NCI-H524 (cell line): ENCODE measurements around the gene FARP2.

Source experiments
- DNase-seq, 2 experiments: peaks; one replicate each; lab custom pipeline; 2025; lab: John Stamatoyannopoulos, UW

The FARP2 gene

DNA sequence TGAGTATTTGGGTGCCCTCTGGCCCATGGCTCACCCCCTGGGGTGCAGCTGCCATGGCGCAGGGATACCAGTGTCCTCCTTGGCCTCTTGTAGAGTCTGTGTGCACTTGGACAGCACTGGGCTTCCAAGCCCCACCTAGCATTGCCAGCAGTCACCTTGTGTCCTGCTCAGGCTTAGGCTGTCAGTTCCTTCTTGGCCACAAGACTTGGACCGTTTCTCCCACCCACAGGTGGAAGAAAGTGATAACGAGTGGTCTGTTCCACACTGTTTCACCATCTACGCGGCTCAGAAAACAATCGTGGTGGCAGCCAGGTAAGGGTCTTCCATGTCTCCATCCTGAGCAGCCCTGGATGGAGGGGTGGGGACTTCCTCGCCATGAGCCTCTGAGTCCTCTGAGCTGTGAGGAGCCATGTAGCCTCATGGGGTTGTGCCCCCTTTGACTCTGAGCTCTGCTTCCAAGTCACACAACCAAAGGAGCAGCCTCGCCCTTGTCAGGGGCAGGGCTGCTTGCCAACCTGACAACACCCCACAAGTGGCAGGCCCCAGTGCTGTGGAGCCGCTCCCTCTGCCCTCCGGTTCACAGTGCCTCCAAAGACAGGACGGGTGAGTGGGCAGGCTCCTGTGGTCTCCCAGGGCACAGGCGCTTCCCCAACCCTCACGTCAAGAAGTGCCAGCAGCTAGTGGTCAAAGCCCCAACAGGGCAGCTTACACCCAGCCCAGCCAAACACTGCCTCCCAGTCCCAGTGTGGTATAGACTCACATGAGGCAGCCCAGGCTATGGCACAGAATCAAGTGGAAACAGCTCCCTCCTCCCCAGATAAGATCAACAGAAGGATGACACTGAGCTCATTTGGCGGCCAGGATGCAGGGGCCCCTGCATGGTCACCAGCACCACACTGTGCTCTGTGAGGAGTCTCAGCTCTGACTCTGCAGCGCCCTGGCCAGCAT is 133.9 kb downstream of the FARP2 start:
- no peak for DNase-seq

DNA sequence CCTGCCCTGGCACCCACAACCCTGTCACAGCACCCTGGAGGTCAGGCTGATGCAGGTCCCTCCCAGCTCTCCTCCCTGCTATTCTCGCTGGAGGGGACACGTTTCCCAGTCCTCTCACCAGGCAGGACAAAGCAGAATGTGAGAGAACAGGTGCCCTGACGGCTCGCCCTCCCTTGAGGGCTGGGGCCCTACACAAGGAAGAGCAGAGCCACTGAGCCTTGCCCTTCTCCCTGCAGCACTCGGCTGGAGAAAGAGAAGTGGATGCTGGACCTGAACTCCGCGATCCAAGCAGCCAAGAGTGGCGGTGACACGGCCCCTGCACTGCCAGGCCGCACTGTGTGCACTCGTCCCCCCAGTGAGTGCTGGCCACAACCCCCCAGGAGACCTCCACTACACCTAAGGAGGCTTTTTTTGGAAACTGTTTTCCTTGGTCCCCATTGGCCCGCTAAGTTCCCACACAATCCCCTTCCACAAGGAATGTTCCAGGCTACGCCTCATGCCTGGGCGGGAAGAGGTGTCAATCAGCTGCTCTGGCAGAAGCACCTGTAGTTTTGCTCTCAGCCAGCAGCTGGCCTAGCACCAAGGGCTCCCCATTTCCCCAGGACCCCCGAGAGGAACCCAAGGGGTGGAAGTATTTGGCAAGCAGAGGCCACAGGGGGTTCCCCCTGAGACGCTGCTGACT is 134.9 kb downstream of the FARP2 start:
- no peak for DNase-seq

GRCh38 chr2:241491549-241492173 is 135.6 kb downstream of the FARP2 start:
- DNase-seq = no peak

GRCh38 chr2:241492174-241492565 is 136.1 kb downstream of the FARP2 start:
- DNase-seq = peak in 1 of 2 experiments; percentile 32

DNA sequence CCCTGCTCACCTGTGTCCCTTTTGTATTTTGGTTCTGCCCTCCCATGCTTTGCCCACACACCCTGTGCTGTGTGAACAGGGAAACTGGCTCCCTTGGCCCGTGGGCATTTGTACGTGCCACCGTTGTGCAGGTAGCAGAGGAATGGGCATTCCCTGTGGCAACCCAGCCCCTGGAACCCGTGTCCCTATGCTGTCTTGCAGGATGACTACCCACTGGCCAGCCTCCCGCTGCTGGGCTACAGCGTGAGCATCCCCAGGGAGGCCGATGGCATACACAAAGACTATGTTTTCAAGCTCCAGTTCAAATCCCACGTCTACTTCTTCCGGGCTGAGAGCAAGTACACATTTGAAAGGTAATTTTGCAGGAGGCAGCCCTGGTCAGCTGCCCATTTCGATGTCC is 137.0 kb downstream of the FARP2 start:
- no peak for DNase-seq

DNA sequence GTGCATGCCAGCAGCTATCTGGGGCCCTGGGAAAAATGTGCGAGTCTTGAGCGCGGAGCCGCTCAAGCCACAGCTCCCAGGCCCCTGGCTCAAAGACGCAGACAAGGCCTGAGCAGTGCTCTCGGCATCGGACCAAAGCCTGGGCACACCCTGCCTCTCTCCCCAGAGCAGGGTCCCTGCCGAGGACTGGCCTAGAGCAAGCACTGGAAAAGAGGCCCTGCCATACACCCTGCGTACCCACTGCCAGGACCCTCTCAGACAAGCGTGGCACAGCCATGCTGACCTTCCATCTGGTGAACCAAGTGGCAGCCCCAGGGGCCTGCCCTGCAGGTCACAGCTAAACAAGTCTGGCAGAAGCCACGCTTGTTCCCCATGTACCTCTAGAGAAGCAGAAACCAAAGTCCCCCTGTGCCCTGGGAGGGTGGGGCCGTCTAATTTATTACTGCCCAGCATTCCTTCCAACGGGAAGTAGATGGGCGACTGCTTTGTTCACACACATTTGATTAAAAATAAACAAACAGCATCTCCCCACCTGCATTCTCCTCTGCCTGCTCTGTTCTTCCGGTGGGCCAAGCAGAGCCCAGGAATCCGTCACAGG is 138.3 kb downstream of the FARP2 start:
- DNase-seq = no peak

DNA sequence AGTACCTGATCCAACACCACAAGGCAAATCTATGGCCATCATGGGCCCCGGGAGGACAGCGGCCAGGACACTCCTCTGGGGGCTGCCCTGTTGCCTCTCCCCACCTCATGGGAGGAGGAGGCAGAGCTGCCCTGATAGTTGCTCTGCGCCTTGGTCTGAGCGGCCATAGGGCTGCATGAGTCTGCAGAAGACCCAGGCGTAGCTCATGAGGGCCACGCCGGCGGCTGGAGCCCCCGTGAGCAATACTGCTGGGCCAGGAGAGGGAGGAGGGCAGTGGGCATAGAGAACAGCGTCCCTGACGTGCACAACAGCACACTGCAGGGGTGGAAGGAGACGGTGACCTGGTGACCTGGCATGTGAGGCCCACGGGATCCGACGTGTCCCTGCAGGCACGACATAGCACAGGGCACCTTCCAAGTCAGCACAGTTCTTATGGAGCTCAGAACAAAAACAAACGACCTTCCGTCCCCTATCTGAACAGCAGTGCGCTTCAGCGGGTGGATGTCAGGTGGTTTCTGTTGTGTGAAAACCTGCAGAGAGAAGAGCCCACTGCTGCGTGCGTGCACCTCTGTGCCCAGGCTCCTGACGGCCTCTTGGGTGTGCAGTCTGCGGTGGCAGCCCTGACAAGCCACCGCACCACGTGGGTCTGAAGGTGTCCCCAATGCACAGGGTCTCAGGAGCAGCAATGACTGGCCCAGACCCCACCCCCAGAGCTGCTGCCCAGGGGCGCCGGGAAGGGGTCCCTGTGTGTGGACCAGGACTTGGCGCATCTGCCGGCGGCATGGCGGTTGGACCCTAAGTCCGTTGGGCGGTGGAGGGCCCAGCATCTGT is 139.3 kb downstream of the FARP2 start:
- no peak for DNase-seq

- DNase-seq = no peak
These were observed 140.1 kb downstream of the FARP2 start for GRCh38 chr2:241496003-241496707.

DNA sequence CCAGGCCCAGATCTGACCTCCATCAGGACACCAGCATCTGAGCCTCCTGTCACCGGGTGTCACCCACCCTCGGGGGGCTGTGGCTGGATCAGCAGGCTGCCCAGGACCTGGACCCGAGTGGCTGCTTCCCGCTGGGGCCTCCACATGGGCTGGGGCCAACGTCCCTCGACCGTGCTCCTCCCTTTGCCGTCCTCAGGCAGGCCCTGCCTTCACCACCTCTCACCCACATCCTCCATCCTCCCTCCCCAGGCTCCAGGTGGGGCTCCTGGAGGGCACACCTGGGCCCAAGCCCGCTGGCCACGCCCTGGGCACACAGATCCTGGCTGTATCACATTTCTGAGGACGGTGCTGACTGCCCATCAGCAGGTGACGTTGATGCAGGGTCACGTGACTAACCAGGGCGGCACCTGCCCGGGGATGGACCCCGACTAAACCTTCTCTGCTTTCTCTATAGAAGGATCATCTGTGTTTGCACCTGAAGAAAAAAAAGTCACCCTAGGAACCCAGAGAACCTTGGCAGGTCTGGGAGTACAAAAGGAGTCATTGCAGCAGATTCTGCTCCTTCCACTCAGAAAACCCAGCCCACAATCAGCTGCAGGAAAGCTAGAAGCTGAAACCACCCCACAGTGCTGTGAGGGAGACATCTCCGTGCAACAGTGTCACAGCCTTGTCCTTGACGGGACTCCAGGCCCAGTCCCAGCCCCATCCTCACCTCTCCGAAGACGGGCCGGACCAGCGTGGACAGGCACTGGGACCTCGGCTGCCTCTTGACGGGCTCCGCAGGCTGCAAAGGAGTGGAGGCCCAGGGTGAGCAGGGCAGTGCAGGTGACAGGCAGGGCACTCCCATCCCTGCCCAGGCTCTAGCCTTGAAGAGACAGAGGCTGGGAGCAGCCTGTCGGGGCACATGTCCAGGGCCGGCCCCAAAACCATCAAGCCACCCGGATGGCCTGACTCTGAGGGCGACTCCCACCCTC is 141.1 kb downstream of the FARP2 start:
- no peak for DNase-seq

DNA sequence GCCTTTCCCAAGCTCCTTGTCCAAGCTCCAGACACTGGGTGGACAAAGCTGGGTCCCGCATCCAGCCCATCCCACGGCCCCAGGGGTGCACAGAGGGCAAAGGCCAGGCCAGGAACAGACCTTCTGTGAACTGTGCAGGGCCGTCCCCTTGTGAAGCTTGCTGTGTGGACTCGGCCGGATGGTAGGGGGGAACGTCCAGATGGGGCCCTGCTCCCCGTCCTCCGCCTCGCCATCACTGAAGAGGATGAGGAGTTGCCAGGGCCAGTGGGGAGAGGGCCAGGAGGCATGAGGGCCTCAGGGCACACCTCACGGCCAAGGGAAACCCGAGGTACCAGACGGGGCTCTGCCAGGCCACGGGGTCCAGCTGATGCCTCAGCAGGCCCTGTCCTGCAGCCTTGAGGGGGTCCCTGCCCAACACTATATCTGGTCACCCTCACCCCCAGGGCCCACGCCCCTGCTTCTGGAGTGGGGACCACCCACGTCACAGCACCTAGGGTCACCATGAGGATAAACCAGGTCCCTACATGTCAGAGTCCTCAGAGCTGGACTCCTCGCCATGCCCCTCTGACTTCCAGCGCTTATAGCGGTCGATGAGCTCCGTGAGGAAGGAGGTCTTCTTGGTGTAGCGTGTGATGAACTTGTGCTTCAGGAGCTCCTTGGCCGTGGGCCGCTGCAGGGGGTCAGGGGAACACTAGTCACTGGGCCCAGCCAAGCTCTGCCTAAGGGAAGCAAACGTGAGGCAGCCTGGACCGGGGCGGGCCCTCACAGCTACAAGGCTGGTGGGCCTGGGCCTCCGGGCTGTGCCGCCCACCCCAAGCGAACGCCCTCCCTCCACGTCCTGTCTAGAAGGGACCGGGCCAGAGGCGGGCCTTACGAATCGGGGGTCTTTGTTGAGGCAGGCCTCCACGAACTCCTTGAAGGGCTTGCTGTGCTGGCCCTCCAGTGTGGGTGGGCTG is 142.3 kb downstream of the FARP2 start:
- DNase-seq = no peak

DNA sequence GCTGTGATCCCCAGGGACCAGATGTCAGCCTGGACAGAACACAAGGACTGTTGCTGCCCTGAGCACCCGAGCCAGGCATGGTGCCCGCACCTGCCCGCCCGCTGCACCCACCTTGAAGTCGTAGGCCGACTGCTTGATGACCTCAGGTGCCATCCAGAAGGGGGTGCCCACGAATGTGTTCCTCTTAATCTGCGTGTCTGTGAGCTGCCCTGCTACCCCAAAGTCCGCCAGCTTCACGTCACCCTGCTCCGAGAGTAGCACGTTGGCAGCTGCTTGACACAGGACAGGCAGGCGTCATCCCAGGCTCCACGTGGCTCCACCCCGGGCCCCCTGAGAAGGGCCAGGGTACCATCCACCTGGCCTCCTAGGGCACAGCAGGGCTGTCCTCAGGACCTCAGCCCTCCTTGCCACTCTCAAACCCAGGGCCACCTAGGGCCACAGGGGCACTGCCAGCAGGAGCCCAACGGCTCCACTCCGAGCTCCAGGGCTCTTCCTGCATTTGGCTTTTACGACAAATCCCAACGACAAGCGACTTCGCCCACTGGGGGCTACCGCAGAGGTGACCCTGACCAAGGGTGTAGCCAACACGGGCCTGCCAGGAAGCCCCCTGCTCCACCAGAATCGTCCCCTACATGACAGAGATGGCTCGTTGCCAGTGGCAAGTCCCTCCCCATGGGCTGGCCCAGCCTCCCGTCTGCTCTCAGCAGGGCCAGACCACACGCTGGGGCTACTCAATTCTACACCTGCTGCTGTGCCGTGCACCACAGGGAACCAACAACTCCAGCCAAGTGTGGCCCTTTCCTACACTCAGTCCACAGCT is 143.3 kb downstream of the FARP2 start:
- DNase-seq = no peak

GRCh38 chr2:241500016-241500415 is 143.9 kb downstream of the FARP2 start:
- DNase-seq = no peak

DNA sequence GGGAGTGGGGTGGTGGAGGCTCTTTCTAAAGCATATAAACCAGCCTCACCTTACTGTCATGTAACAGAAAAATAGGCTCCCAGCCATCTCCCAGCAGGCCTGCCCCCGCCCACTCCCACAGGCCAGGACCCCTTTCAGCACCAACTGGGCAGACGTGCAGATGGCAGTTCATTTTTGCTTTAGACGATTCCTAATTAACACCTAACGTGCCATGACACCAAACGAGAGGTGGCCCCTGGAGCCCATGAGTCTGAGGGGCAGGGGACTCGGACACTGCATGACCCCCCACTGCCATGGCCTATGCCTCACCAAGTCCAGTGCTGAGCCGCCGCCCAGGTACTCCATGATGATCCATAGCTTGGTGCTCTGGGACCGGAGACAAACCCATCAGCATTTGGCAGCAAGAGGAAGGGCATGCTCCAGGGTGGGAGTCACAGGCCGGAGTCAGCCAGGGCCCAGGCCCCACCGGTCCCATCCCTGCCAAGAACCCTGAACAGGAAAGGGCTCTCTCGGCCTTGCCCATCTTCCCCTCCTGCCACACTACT is 144.4 kb downstream of the FARP2 start:
- DNase-seq = no peak

- DNase-seq = no peak
These were observed 145.0 kb downstream of the FARP2 start for GRCh38 chr2:241501099-241501541.

GRCh38 chr2:241501551-241501950 is 145.5 kb downstream of the FARP2 start:
- DNase-seq = no peak

- DNase-seq = no peak
These were observed 146.2 kb downstream of the FARP2 start for GRCh38 chr2:241502281-241502680.

- no peak for DNase-seq
These were observed 147.8 kb downstream of the FARP2 start for GRCh38 chr2:241503776-241504392.
